Heart right ventricle (tissue), 16 donors: ENCODE results near the gene HMGN1. TPM values are rescaled to one million over a fixed set of nuclear protein-coding genes. Genes with fewer than 3 reads are reported as not detected.
A peak's percentile ranks its signal among the peaks of the same experiment; 100 is the strongest.

Source experiments
- ATAC-seq, 8 donors: fragments of 200-7000 bp; cut with Tn5 transposase; one replicate each; pipeline ENCODE4 v1.9.1; 2020; ENCODE audit warnings: mild to moderate bottlenecking in 8 of 8, moderate library complexity in 8 of 8, moderate number of reproducible peaks in 1 of 8
- DNase-seq, 2 donors: peaks; one replicate each; pipeline ENCODE4 v3.0.0-alpha.2; 2020
- H3K27ac ChIP-seq, 10 donors: fragments of 200-600 bp; sonication (generic) in 2 of 10; one replicate each; pipeline versions ENCODE4 v1.5.0 to v1.8.0; 2020 to 2022; ENCODE audit warnings: mild to moderate bottlenecking in 3 of 10
- H3K27me3 ChIP-seq, 7 donors: fragments of 200-600 bp; one replicate each; pipeline ENCODE4 v1.8.0; 2021 to 2022; ENCODE audit warnings: mild to moderate bottlenecking in 2 of 7
- H3K36me3 ChIP-seq, 9 donors: fragments of 200-600 bp; sonication (generic) in 1 of 9; one replicate each; pipeline versions ENCODE4 v1.5.0 to v1.8.0; 2020 to 2022; ENCODE audit warnings: mild to moderate bottlenecking in 2 of 9
- H3K4me1 ChIP-seq, 9 donors: fragments of 200-600 bp; sonication (generic) in 1 of 9; one replicate each; pipeline versions ENCODE4 v1.5.0 to v1.8.0; 2020 to 2022; ENCODE audit warnings: mild to moderate bottlenecking in 4 of 9
- H3K4me3 ChIP-seq, 10 donors: fragments of 200-600 bp; sonication (generic) in 2 of 10; one replicate each; pipeline versions ENCODE4 v1.5.0 to v1.8.0; 2020 to 2022; ENCODE audit warnings: mild to moderate bottlenecking in 7 of 10, moderate library complexity in 2 of 10
- H3K9me3 ChIP-seq, 11 donors: fragments of 200-600 bp in 10 of 11; sonication (generic) in 2 of 11; one replicate each; pipeline versions ENCODE4 v1.5.0 to v1.8.0; 2013 to 2022; ENCODE audit warnings: mild to moderate bottlenecking in 2 of 11, control low read depth in 1 of 11, moderate library complexity in 1 of 11
- WGBS, 2 donors: extraction: QIAGEN DNeasy Blood & Tissue Kit; methylation state at CpG; one replicate each; pipeline ENCODE4 v1.1.7; 2013; ENCODE audit warnings: inconsistent platforms in 1 of 2; 5-methylcytosine and 5-hydroxymethylcytosine counted together
- intact Hi-C, 10 donors: fragments of 100-400 bp; cut with DNase I; formaldehyde crosslinking; loops; one replicate each; pipeline versions ENCODE4 v1.11.1 to v1.14.2; 2022
- long read RNA-seq, 3 donors: library from polyadenylated mRNA; unstranded; transcript quantifications; one replicate each; pipeline ENCODE4 v2.0.0, GENCODE V29; 2020 to 2021
- polyA plus RNA-seq, 2 donors: library from polyadenylated mRNA; stranded (reverse); fragments of 200-250 nt; gene quantifications; one replicate each; pipeline ENCODE4 v1.2.3, GENCODE V29; 2013
- total RNA-seq, 10 donors: library from RNA; stranded (reverse); fragmentation: NEBNext Ultra II Directional in 3 of 10; extraction: Animal tissue kit (Norgen Biotek cat#: 25700) in 3 of 10; gene quantifications; one replicate each; pipeline versions ENCODE4 v1.2.1 to v1.2.4, GENCODE V29; 2021 to 2023
- TF ChIP-seq, protein P1 (sequence below), 9 donors: fragments of 200-600 bp; sonication (generic) in 2 of 9; IDR thresholded peaks; one replicate each; pipeline versions ENCODE4 v1.5.0 to v1.8.0; 2021 to 2022; ENCODE audit warnings: antibody characterized with exemption in 9 of 9, mild to moderate bottlenecking in 5 of 9, moderate library complexity in 1 of 9
- donor health status: Arrhythmogenic right ventricular cardiomyopathy.
- donor health status: ischemic (EF 13 %, LVEDD 7.1; RV severe dilation, severe dysfunction).
- donor health status: healthy with polysubstance abuse.
- donor health status: DM: no; HTN: yes; CAD: no.
- donor health status: DM: no; HTN: no; CAD: no.
- donor health status: ischemic (EF 25% LVEDD 6.9; RV normal size, moderate dysfunction).
- donor health status: ischemic (EF 25% LVEDD 5.7; RV mildly dilated, moderate dysfunction).
- donor health status: healthy.
- donor health status: DM: yes; HTN: yes; CAD: no.
- donor health status: Ischemic cardiomyopathy.
- donor health status: ischemic (EF 35%, LVEDD 5.7; RV mildly dilated, moderate dysfunction).
- donor health status: nonischemic (EF 11% LVEDD 7.7; RV severe dilation, severe dysfunction).
- donor health status: DM: yes; HTN: yes; CAD: no.
- donor health status: PGD.
- donor health status: ischemic (EF 29% LVEDD 5.4; RV normal size, mild dysfunction).
- donor health status: nonischemic (EF 23%, LVEDD 6.1; RV moderate dilation, normal function).

The HMGN1 gene, protein sequence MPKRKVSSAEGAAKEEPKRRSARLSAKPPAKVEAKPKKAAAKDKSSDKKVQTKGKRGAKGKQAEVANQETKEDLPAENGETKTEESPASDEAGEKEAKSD
- 10 to 100 TPM; 49.4 to 73.6 (median 59.3) TPM for total RNA-seq
- 10 to 100 TPM; 46.2 to 79.0 TPM for polyA plus RNA-seq
- long read RNA-seq, donor 1, transcript HMGN1-204 (6 exons, 1,383 nt), result major isoform, 23 of 36 reads
- long read RNA-seq, donor 1, partial matches to known transcripts, result 7 of 36 reads
- long read RNA-seq, donor 1, other reads (novel, unspliced or antisense), result 6 of 36 reads
- long read RNA-seq, donor 2, full-length matches to known transcripts, result 26 of 53 reads
- long read RNA-seq, donor 2, partial matches to known transcripts, result 8 of 53 reads
- long read RNA-seq, donor 2, other reads (novel, unspliced or antisense), result 19 of 53 reads
- long read RNA-seq, donor 3, transcript HMGN1-204 (6 exons, 1,383 nt), result major isoform, 54 of 80 reads
- long read RNA-seq, donor 3, partial matches to known transcripts, result 8 of 80 reads
- long read RNA-seq, donor 3, other reads (novel, unspliced or antisense), result 15 of 80 reads

DNA sequence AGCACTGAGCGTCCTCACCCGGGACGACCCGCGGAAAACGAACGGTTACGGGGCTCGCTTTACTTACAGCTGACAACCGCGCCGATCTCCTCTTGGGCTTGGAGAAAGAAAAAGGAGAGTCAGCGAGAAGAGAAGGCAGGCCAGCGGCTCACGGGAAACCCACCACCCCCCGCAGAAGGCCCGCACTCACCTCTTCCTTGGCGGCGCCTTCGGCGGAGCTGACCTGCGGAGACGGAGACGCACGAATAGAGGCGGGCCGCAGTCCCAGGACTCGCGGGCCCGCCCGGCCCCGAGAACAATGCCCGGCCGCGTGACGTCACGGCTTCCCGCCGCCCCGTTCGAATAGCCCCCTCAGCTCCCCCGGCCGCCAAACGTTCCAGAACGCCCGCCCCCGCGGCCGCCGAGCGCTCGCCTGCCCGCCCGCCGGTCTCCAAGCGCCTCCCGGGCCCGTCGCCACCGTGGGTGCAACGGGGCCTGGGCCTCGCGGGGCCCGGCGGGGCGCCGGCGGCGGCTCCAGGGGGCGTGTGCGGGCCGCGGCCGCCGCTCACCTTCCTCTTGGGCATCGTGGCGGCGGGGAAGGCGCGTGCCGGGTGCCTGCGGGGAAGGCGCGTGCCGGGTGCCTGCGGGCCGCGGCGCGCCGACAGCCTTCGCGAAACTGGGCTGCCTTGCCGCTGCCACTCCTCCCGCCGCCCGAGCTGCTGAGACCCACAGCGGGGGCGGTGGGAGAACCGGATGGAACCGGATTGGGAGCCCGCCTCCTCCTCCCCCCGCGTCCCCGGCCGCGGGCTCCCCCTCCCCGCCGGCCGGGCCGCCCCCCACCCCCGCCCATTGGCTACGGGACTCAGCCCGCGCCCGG, at the start of gene HMGN1:
TSS of gene HMGN1 (minus strand) at position 734 of the 856 bp plus-strand sequence. CDS start at position 563, 171 bp downstream.
- peak; percentile 69 to 85 (median 73) for ATAC-seq
- WGBS, 2 donors, result 0 to 1% methylated on average over 61 to 116 of the region's 116 CpGs
- TF ChIP-seq, protein P1, sequence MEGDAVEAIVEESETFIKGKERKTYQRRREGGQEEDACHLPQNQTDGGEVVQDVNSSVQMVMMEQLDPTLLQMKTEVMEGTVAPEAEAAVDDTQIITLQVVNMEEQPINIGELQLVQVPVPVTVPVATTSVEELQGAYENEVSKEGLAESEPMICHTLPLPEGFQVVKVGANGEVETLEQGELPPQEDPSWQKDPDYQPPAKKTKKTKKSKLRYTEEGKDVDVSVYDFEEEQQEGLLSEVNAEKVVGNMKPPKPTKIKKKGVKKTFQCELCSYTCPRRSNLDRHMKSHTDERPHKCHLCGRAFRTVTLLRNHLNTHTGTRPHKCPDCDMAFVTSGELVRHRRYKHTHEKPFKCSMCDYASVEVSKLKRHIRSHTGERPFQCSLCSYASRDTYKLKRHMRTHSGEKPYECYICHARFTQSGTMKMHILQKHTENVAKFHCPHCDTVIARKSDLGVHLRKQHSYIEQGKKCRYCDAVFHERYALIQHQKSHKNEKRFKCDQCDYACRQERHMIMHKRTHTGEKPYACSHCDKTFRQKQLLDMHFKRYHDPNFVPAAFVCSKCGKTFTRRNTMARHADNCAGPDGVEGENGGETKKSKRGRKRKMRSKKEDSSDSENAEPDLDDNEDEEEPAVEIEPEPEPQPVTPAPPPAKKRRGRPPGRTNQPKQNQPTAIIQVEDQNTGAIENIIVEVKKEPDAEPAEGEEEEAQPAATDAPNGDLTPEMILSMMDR (IDR thresholded peaks at IDR 0.05), result no peak
- H3K4me3 ChIP-seq, result peak within 1 kb of the TSS; percentile 53 to 90 (median 80)
- H3K36me3 ChIP-seq, result peaks cover 0 to 34% (median 9%) of the 10 kb centered on the region in 9 donors
- peak; percentile 83 to 87 for DNase-seq
- intact Hi-C loops, result loop anchor here in 8 of 10 donors (1.0 to 5.0 kb wide), 8 partner anchors 32 to 40 kb away; partner anchors contain the start of gene BRWD1 (in 5 of the 8)
- peaks cover 0 to 6% (median 0%) of the 10 kb centered on the region in 11 donors for H3K9me3 ChIP-seq
- peak within 1 kb of the TSS; percentile 83 to 99 (median 93) for H3K27ac ChIP-seq
- H3K27me3 ChIP-seq, result no peaks in the 10 kb centered on the region
- H3K4me1 ChIP-seq, result peaks cover 2 to 44% (median 32%) of the 10 kb centered on the region in 9 donors

DNA sequence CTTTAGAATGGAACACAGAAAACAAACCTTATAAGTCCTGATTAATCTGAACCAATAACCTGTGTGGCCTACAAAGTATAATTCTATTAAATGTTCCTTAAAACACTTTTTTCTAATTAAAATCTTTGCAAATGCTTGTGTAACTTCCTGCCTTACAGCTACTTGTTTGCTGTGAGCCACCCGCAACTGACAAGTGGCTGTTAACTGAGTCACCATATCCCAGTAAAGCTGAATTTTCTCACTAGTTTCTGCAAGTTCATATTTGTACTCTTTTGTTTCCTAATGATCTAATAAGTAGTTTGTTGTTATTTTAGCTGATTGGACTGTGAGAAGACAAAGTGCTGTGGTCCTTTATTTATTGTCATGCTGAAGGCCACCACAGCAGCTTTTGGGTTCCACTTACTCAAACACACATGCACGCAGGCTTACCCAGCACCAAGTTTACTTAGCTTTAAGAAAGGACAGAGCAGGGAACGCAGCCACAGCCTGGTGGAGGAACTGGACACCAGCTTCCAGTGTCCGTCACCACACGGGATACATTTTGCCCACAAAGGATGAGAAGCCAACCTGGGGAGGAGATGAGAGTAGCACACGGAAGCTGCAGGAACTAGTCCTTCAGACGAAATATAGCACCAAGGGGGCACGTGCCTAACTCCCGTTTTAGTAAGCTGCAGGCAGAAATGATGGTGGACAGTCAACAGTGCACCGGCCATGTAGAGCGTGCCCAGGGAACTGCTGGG, 48.9 kb upstream of the HMGN1 start:
- Histone ChIP-seq H3K4me3 (no peak overlapping the region), H3K36me3 (peaks cover 0 to 80% (median 29%) of the 10 kb centered on the region in 9 donors), H3K4me1 (peaks cover 0 to 9% (median 0%) of the 10 kb centered on the region in 9 donors), H3K27me3 (no peaks in the 10 kb centered on the region), H3K9me3 (no peaks in the 10 kb centered on the region), H3K27ac (no peak overlapping the region)
- intact Hi-C loops, result loop anchor here in 1 of 10 donors (10.0 kb wide), 1 partner anchor 193 kb away; no protein-coding TSS in a partner anchor
- WGBS, 2 donors, result 88 to 95% methylated on average over 11 of the region's 11 CpGs
- DNase-seq, result no peak
- ATAC-seq, result no peak
- TF ChIP-seq, protein P1 (IDR thresholded peaks at IDR 0.05), result no peak

DNA sequence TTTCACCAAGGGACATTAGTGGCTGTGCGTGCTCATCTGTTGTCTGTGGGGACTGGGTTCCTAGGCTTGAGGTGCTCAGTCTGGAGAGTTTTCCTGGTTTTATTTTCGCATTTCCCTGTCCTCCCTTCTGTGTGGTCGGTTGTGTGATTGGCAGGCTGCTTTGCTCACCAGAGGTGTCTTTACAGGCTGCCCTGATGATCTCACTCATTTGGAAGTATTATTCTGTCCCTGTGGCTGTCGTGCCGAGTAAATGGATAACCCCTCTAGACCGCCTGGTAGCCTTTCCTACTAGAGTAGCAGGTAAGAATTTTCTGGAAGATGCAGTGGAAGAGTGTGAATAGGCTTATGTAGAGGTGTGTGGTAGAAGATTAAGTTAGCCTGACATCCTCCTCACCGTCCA, 44.1 kb upstream of the HMGN1 start:
- DNase-seq (no peak), ATAC-seq (no peak)
- Histone ChIP-seq H3K9me3 (no peaks in the 10 kb centered on the region), H3K27ac (no peak overlapping the region), H3K4me1 (peaks cover 3 to 29% (median 11%) of the 10 kb centered on the region in 9 donors), H3K36me3 (peaks cover 0 to 75% (median 42%) of the 10 kb centered on the region in 9 donors), H3K4me3 (no peak overlapping the region), H3K27me3 (no peaks in the 10 kb centered on the region)
- TF ChIP-seq, protein P1 (IDR thresholded peaks at IDR 0.05), result no peak
- intact Hi-C loops, result loop anchor here in 1 of 10 donors (10.0 kb wide), 1 partner anchor 188 kb away; no protein-coding TSS in a partner anchor
- 78 to 87% methylated on average over 7 of the region's 7 CpGs for WGBS, 2 donors
